ENCODE measurements around the gene TOPBP1. TPM values are rescaled to one million over a fixed set of nuclear protein-coding genes. Genes with fewer than 3 reads are reported as not detected.

The TOPBP1 gene
- total and polyA plus RNA-seq, 4 donors, result 8.4 to 23.2 (median 17.3) TPM

DNA sequence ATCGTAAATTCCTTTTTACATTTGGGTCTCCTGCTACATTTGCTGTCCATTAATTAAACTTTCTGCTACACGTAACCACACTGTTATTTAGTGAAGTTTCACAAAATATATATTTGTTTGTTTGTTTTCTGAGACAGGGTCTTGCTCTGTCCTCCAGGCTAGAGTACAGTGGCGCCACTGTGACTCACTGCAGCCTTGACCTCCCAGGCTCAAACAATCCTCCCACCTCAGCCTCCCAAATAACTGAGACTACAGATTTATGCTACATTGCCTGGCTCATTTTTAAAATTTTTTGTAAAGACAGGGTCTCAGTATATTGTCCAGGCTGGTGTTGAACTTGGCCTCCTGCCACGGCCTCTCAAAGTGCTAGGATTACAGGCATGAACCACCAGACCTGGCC is 20.5 kb downstream of the TOPBP1 start:
- ATAC-seq (ENCODE audit: low FRiP score) (no peak), DNase-seq (no peak)
- H3K36me3 ChIP-seq (ENCODE audit: control insufficient read depth in 1 of 2, insufficient read depth in 2 of 2, low read length in 1 of 2), result peaks cover 3 to 4% of the 10 kb centered on the region in 2 donors
- WGBS, 2 donors, result 88 to 89% methylated on average over 4 of the region's 4 CpGs
- no peaks in the 10 kb centered on the region for H3K9me3 ChIP-seq (ENCODE audit: control insufficient read depth, low read length)
- intact Hi-C loops (cut with DNase I), result no loop called here
- peaks cover 0 to 3% of the 10 kb centered on the region in 2 donors for H3K4me1 ChIP-seq (ENCODE audit: control insufficient read depth in 1 of 2, insufficient read depth in 2 of 2, low read length in 2 of 2)
- no peaks in the 10 kb centered on the region for H3K27me3 ChIP-seq (ENCODE audit: control insufficient read depth in 1 of 2, insufficient read depth in 2 of 2, low read length in 1 of 2)
- H3K4me3 ChIP-seq (ENCODE audit: low read length in 2 of 2), result no peak overlapping the region
- H3K27ac ChIP-seq (ENCODE audit: low read depth in 1 of 2, low read length in 2 of 2), result no peak overlapping the region

DNA sequence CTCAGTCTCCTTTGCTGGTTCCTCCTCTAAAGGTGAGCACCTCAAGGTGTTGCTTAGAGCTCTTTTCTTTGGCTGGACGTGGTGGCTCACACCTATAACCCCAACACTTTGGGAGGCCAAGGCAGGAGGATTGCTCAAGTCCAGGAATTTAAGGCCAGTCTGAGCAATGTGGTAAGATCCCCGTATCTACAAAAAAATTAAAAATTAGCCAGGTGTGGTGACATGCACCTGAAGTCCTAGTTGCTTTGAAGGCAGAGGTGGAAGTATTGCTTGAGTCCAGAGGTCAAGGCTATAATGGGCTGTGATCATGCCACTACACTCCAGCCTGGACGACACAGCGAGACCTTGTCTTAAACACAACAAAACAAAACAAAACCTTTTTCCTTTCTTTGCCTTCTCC is 28.3 kb downstream of the TOPBP1 start:
- intact Hi-C loops (cut with DNase I), result no loop called here
- Histone ChIP-seq H3K27me3 (ENCODE audit: control insufficient read depth in 1 of 2, insufficient read depth in 2 of 2, low read length in 1 of 2) (no peaks in the 10 kb centered on the region), H3K27ac (ENCODE audit: low read depth in 1 of 2, low read length in 2 of 2) (no peak overlapping the region), H3K4me3 (ENCODE audit: low read length in 2 of 2) (no peak overlapping the region), H3K36me3 (ENCODE audit: control insufficient read depth in 1 of 2, insufficient read depth in 2 of 2, low read length in 1 of 2) (peaks cover 4 to 7% of the 10 kb centered on the region in 2 donors), H3K4me1 (ENCODE audit: control insufficient read depth in 1 of 2, insufficient read depth in 2 of 2, low read length in 2 of 2) (peaks cover 0 to 2% of the 10 kb centered on the region in 2 donors), H3K9me3 (ENCODE audit: control insufficient read depth, low read length) (no peaks in the 10 kb centered on the region)
- 92 to 99% methylated on average over 4 of the region's 4 CpGs for WGBS, 2 donors
- no peak for ATAC-seq (ENCODE audit: low FRiP score)
- no peak for DNase-seq

DNA sequence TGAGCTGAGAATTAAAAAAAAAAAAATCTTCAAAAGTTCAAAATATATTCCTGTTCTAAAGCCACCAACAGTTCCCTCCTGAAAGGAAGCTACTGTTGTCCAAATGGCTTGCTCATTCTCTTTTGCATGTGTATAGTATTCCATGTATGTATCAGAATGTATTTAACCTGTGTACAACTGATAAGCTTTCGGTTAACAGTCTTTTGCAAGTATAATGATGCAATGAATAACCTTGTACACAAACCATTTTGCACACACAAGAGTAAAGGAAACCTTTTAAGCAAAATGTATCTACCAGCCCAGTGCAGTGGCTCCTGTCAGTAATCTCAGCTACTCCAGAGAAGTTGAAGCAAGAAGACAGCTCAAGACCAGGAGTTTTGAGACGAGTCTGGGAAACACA is 32.6 kb downstream of the TOPBP1 start:
- WGBS, 2 donors, result 72 to 76% methylated on average over 2 of the region's 2 CpGs
- H3K4me3 ChIP-seq (ENCODE audit: low read length in 2 of 2), result no peak overlapping the region
- intact Hi-C loops (cut with DNase I), result no loop called here
- H3K27ac ChIP-seq (ENCODE audit: low read depth in 1 of 2, low read length in 2 of 2), result no peak overlapping the region
- DNase-seq (no peak), ATAC-seq (ENCODE audit: low FRiP score) (no peak)
- H3K4me1 ChIP-seq (ENCODE audit: control insufficient read depth in 1 of 2, insufficient read depth in 2 of 2, low read length in 2 of 2), result peaks cover 0 to 3% of the 10 kb centered on the region in 2 donors
- H3K27me3 ChIP-seq (ENCODE audit: control insufficient read depth in 1 of 2, insufficient read depth in 2 of 2, low read length in 1 of 2), result no peaks in the 10 kb centered on the region
- no peaks in the 10 kb centered on the region for H3K9me3 ChIP-seq (ENCODE audit: control insufficient read depth, low read length)
- peaks cover 2 to 7% of the 10 kb centered on the region in 2 donors for H3K36me3 ChIP-seq (ENCODE audit: control insufficient read depth in 1 of 2, insufficient read depth in 2 of 2, low read length in 1 of 2)

DNA sequence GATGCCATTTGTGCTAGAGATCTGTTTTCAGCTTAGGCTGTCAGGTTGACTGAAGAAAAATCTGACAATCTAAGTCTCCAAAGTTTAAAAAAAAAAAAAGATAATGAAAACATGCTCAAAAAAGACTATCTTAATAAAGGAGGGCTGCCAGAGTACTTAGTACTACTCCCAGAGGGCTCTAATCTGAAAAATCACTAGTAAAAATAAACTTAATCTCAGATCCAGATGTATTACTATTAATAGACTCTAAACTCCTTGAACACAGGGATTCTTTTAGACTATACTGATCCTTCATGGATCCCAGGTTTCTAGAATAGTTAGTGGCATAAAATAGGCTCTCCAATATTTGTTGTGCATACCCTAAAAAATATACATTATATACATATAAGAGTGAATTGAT is 34.0 kb downstream of the TOPBP1 start:
- Histone ChIP-seq H3K9me3 (ENCODE audit: control insufficient read depth, low read length) (no peaks in the 10 kb centered on the region), H3K27ac (ENCODE audit: low read depth in 1 of 2, low read length in 2 of 2) (no peak overlapping the region), H3K27me3 (ENCODE audit: control insufficient read depth in 1 of 2, insufficient read depth in 2 of 2, low read length in 1 of 2) (no peaks in the 10 kb centered on the region), H3K4me1 (ENCODE audit: control insufficient read depth in 1 of 2, insufficient read depth in 2 of 2, low read length in 2 of 2) (peaks cover 0 to 3% of the 10 kb centered on the region in 2 donors), H3K4me3 (ENCODE audit: low read length in 2 of 2) (no peak overlapping the region), H3K36me3 (ENCODE audit: control insufficient read depth in 1 of 2, insufficient read depth in 2 of 2, low read length in 1 of 2) (no peaks in the 10 kb centered on the region)
- ATAC-seq (ENCODE audit: low FRiP score) (no peak), DNase-seq (no peak)
- intact Hi-C loops (cut with DNase I), result no loop called here

DNA sequence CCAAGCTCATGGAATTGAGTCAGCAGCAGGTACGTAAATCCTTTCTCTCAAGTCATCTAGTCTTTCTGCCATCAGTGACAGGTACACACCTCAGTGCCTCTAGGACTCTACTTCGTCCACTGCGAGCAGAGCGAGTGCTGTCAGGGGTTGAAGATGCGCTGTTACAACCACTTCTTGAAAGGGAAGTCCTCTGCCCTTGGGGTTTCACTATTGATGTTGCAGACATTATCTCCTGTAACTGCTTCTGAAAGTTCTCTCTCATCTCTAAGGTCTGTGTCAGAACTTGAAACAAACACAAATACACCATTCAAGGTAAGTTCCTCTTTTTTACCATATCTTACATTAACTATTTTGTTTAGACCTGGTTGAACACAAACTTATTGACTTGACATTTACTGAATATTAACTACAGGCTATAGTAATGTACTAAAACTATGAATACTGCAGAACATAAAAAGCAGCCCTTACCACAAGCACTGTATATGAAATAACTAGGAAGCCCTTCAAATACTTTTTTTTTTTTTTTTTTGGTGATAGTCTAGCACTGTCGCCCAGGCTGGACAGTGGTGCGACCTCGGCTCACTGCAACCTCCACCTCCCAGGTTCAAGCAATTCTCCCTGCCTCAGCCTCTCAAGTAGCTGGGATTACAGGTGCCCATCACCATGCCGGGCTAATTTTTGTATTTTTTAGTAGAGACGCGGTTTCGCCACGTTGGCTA is 41.5 kb downstream of the TOPBP1 start:
- DNase-seq, result no peak
- Histone ChIP-seq H3K4me3 (ENCODE audit: low read length in 2 of 2) (no peak overlapping the region), H3K4me1 (ENCODE audit: control insufficient read depth in 1 of 2, insufficient read depth in 2 of 2, low read length in 2 of 2) (no peaks in the 10 kb centered on the region), H3K9me3 (ENCODE audit: control insufficient read depth, low read length) (no peaks in the 10 kb centered on the region), H3K27me3 (ENCODE audit: control insufficient read depth in 1 of 2, insufficient read depth in 2 of 2, low read length in 1 of 2) (no peaks in the 10 kb centered on the region), H3K36me3 (ENCODE audit: control insufficient read depth in 1 of 2, insufficient read depth in 2 of 2, low read length in 1 of 2) (peaks cover 0 to 7% of the 10 kb centered on the region in 2 donors), H3K27ac (ENCODE audit: low read depth in 1 of 2, low read length in 2 of 2) (no peak overlapping the region)
- intact Hi-C loops (cut with DNase I), result no loop called here
- ATAC-seq (ENCODE audit: low FRiP score), result no peak
- 95% methylated on average over 13 of the region's 13 CpGs for WGBS, 2 donors

DNA sequence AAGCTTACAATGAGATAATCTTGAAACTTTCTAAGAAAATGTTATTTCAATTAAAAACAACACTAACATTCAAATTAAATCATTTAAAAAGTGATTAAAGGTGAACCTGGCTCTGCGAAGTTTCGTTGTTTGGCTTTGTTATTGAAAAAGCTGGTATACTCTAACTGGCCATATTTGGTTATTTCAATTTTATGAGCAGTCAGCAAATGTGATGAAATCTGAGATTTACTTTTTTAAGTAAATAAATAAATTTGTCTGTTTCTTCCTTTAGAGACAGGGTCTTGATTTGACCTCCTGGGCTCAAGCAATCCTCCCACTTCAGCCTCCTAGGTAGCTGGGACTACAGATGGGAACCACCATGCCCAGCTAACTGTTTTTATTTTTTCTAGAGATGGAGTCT is 50.2 kb downstream of the TOPBP1 start:
- peaks cover 7 to 11% of the 10 kb centered on the region in 2 donors for H3K36me3 ChIP-seq (ENCODE audit: control insufficient read depth in 1 of 2, insufficient read depth in 2 of 2, low read length in 1 of 2)
- WGBS, 2 donors, result 94 to 98% methylated on average over 2 of the region's 2 CpGs
- no peaks in the 10 kb centered on the region for H3K4me1 ChIP-seq (ENCODE audit: control insufficient read depth in 1 of 2, insufficient read depth in 2 of 2, low read length in 2 of 2)
- intact Hi-C loops (cut with DNase I), result no loop called here
- H3K27me3 ChIP-seq (ENCODE audit: control insufficient read depth in 1 of 2, insufficient read depth in 2 of 2, low read length in 1 of 2), result no peaks in the 10 kb centered on the region
- ATAC-seq (ENCODE audit: low FRiP score) (no peak), DNase-seq (no peak)
- H3K27ac ChIP-seq (ENCODE audit: low read depth in 1 of 2, low read length in 2 of 2), result no peak overlapping the region
- H3K9me3 ChIP-seq (ENCODE audit: control insufficient read depth, low read length), result no peaks in the 10 kb centered on the region
- no peak overlapping the region for H3K4me3 ChIP-seq (ENCODE audit: low read length in 2 of 2)

DNA sequence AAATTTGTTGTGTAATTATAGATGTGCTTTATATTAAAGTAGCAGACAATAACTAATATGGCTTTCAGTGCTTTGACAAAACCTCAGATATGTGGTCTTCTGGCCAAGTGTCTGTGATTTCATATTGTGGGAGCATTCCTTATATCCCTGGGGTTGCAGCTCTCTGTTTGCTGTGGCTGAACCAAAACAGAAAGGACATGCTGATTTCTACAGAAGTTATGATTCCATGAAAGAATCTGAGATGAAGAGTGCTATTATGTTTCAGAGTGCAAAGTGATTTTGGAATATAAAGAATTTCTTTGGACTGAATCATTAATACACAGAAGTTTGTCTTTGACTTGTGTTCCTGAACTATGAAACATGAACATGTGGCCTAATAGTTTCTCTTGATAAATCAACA is 51.7 kb downstream of the TOPBP1 start:
- DNase-seq (no peak), ATAC-seq (ENCODE audit: low FRiP score) (no peak)
- Histone ChIP-seq H3K36me3 (ENCODE audit: control insufficient read depth in 1 of 2, insufficient read depth in 2 of 2, low read length in 1 of 2) (peaks cover 4 to 11% of the 10 kb centered on the region in 2 donors), H3K27me3 (ENCODE audit: control insufficient read depth in 1 of 2, insufficient read depth in 2 of 2, low read length in 1 of 2) (no peaks in the 10 kb centered on the region), H3K9me3 (ENCODE audit: control insufficient read depth, low read length) (no peaks in the 10 kb centered on the region), H3K27ac (ENCODE audit: low read depth in 1 of 2, low read length in 2 of 2) (no peak overlapping the region), H3K4me3 (ENCODE audit: low read length in 2 of 2) (no peak overlapping the region), H3K4me1 (ENCODE audit: control insufficient read depth in 1 of 2, insufficient read depth in 2 of 2, low read length in 2 of 2) (no peaks in the 10 kb centered on the region)
- intact Hi-C loops (cut with DNase I), result no loop called here

DNA sequence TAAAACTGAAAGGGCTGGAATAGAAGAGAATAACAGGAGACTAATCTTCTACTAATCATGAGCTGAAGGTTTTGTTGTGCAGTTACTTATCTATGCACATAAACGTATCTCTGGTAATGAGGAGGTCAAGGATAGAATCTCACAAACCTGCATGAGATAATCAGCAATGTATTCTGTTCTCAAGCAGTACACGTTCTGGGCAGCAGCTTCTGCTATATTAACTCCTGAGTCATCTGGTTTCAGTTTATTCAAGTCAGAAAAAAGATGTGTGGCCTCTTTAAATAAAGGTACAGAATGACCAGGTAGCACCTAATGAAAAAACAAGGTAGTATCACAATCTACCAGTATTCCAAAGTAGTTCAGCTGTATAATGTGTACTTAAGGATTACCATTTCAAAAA is 53.4 kb downstream of the TOPBP1 start:
- H3K27ac ChIP-seq (ENCODE audit: low read depth in 1 of 2, low read length in 2 of 2), result no peak overlapping the region
- DNase-seq (no peak), ATAC-seq (ENCODE audit: low FRiP score) (no peak)
- H3K27me3 ChIP-seq (ENCODE audit: control insufficient read depth in 1 of 2, insufficient read depth in 2 of 2, low read length in 1 of 2), result no peaks in the 10 kb centered on the region
- no peaks in the 10 kb centered on the region for H3K4me1 ChIP-seq (ENCODE audit: control insufficient read depth in 1 of 2, insufficient read depth in 2 of 2, low read length in 2 of 2)
- intact Hi-C loops (cut with DNase I), result loop anchor here in 1 of 2 donors (10.0 kb wide), 1 partner anchor 134 kb away; no protein-coding TSS in a partner anchor
- H3K9me3 ChIP-seq (ENCODE audit: control insufficient read depth, low read length), result no peaks in the 10 kb centered on the region
- 69 to 80% methylated on average over 2 of the region's 2 CpGs for WGBS, 2 donors
- H3K4me3 ChIP-seq (ENCODE audit: low read length in 2 of 2), result no peak overlapping the region
- peaks cover 4 to 10% of the 10 kb centered on the region in 2 donors for H3K36me3 ChIP-seq (ENCODE audit: control insufficient read depth in 1 of 2, insufficient read depth in 2 of 2, low read length in 1 of 2)

DNA sequence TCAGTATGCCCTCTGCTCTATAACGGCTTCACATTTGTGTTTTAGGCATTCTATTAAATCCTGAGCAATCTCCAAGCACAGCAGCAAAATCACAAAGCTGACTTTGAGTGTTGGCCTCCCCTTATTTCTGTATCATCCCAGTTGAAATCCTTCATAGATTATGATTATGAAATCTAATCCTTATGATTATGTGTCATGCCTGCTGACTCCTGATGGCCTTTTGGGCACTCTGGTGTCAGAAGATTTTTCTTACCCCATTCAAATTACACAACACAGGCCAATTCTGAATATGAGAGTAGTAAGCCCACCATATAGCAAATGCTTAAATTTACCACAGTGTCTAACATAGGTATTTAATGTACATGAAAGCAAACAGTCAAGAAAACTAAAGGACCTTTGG is 53.9 kb downstream of the TOPBP1 start:
- peaks cover 4 to 8% of the 10 kb centered on the region in 2 donors for H3K36me3 ChIP-seq (ENCODE audit: control insufficient read depth in 1 of 2, insufficient read depth in 2 of 2, low read length in 1 of 2)
- intact Hi-C loops (cut with DNase I), result loop anchor here in 1 of 2 donors (10.0 kb wide), 1 partner anchor 133 kb away; no protein-coding TSS in a partner anchor
- no peaks in the 10 kb centered on the region for H3K9me3 ChIP-seq (ENCODE audit: control insufficient read depth, low read length)
- H3K4me1 ChIP-seq (ENCODE audit: control insufficient read depth in 1 of 2, insufficient read depth in 2 of 2, low read length in 2 of 2), result no peaks in the 10 kb centered on the region
- ATAC-seq (ENCODE audit: low FRiP score) (no peak), DNase-seq (no peak)
- H3K27ac ChIP-seq (ENCODE audit: low read depth in 1 of 2, low read length in 2 of 2), result no peak overlapping the region
- 96 to 97% methylated on average over 1 of the region's 1 CpG for WGBS, 2 donors
- no peak overlapping the region for H3K4me3 ChIP-seq (ENCODE audit: low read length in 2 of 2)
- H3K27me3 ChIP-seq (ENCODE audit: control insufficient read depth in 1 of 2, insufficient read depth in 2 of 2, low read length in 1 of 2), result no peaks in the 10 kb centered on the region

Data from aorta (tissue), 5 donors.